Stimulated activated CD4-positive, alpha-beta T cell treated with anti-CD3 and anti-CD28 coated beads, Interleukin-12 subunit alpha, Interleukin-12 subunit beta, amount 100 ng/mL, for 24 hours (primary cell): ENCODE data around the gene SLC9C1.

ENCODE experiments used
- DNase-seq, 2 experiments: peaks; one replicate each; pipeline ENCODE4 v3.0.0-alpha.2; 2020; ENCODE audit warnings: low read depth in 2 of 2

Gene SLC9C1

DNA sequence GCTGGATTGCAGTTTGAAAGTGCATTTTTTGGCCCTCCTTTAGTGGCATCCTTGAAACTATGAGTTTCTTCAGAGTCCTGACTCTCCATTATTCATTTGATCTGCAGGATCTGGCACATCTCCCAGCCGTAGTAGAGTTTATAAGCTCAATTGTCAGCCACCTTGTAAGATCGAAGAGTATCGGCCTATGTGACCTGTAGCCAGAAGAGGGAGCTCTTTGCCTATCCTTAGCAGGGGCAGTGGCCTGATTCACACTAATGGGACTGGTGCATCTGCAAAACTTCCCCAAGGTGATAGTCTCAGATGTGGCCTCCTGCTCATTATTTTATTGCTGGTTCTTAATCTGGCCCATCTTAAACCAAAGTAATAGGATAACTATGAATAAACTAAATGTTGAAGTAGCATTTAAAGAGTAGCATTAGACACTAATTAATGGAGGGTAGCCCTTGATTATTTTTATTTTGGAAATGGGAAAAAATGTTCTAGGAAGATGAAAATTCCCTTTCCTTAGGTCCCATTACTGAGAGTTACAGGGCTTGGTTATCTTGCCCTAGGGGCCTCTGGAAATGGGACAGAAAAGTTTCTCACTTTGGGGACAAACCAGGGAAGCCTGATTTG lies 182.1 kb downstream of the SLC9C1 start:
- peak; percentile 24 to 28 for DNase-seq

DNA sequence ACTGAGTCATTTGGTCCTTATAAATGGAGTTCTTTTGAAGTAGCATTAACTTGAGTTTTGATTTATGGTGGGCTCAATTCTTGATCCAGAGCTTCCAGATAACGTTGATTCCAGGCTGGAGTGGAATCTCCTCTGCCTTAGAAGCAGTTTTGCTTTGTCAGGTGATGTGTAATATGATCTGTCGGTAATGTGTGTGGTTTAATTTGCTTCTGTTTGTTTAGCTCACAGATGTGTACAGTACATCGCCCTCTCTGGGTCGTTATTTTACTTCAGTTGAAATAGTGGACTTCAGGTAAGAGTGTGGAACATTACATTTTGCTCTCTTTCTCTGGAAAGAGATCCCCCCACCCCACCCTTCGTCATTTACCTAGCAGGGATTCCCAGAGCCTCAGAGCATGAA lies 184.7 kb downstream of the SLC9C1 start:
- DNase-seq, result no peak

DNA sequence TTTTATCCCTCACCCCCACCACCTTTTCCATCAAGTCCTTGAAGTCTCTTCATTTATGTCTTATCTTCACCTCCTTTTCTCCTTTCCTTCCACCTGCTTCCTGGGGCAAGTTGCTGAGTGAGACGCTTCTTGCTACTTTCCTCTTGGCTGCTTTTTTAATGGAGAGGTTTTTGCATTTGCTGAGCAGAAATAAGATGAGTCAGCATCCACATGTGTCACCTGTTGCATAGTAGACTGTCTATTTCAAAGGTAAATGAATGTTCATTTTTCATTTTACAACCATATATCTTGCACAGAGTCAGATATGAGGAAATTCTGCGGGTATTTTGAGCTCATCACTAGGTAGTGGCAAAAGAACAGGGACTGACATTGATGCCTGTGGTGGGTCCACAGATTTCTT lies 189.2 kb downstream of the SLC9C1 start:
- DNase-seq, result no peak

DNA sequence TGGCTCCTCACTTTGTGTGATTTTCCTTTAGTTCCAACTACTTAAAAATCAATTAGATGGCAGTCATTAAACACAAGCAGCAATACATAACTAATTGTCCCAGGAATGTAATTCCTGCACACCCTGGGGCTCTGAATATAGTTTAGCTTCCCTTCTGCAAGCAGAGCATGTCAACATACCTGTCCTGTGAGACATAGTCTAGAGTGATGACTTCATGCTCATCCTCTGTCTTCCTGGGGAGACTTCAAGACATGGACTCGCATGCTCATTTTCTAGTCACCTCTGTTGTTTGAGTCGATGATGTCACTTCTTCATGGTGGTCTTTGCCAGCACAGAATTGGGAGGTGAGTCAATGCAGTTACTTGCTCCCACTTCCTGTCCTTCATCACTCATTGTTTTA lies 192.1 kb downstream of the SLC9C1 start:
- DNase-seq, result no peak

DNA sequence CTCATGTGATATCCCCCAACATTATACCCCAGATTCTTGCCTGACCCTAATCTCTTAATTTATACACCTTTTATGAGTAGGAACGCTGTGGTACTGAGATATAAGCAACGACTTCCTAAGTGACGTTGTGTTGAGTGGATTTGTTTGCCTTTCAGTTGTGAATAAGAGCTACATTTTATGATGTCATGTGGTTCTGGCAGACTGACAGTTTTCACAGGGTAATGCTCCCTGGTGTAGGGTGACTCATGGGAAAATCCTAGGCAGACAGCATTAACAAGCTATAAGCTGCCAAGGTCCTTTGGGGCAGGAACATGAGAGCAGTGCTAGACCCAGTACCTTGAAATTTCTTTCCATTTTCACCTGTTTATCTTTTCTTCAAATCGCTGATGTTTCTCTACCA lies 196.6 kb downstream of the SLC9C1 start:
- DNase-seq, result no peak

DNA sequence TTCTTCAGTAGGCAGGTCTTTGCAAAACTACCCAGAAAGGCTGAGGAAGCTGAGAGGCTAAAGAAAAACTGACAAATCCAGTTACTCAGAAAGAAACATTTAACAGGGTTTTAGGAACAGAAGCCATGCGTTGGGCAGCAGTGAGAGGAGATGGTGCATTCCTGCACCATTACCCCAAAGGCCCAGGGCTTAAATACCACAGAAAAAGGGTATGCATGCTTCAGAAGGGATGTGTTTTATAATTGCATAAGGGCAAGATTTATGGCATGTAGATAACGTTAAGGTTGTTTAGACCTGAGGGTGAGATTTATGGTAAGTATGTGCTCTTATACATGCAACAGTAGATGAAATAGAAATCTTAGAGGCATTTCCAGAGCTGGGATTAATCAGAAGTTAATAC lies 197.8 kb downstream of the SLC9C1 start:
- no peak for DNase-seq

DNA sequence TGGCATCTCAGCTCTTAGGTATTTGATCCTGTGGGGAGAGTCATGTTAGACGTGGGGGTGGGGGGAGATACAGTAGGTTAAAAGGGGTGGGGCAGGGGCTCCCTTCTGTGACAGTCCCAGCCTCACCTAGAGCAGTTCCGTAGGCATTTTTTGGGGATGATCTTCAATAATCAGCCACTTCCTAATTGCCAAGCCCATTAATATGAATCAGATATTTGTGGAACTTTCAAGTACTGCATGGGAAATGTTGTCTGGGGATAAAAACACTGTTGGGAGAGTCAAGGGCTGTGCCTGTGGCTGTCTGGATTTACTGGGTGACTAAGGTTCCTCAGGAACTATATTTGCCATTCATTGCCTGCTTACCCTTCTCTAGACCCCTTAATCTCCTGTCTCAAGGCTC lies 198.3 kb downstream of the SLC9C1 start:
- DNase-seq, result no peak

DNA sequence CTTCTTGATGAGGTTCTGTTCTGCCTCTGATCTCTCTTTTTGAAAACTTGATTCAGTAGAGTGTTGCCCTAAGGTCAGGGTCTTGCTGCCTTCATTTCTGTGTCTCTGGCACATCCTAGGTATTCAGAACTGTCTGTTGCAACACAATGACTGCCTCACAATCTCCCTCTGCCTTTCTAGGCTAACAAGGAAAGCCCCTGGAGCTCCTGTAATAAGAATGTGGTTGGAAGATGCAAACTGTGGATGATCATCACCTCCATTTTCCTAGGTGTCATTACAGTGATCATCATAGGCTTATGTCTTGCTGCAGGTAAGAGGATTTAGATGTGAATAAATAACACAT lies 200.9 kb downstream of the SLC9C1 start:
- no peak for DNase-seq

DNA sequence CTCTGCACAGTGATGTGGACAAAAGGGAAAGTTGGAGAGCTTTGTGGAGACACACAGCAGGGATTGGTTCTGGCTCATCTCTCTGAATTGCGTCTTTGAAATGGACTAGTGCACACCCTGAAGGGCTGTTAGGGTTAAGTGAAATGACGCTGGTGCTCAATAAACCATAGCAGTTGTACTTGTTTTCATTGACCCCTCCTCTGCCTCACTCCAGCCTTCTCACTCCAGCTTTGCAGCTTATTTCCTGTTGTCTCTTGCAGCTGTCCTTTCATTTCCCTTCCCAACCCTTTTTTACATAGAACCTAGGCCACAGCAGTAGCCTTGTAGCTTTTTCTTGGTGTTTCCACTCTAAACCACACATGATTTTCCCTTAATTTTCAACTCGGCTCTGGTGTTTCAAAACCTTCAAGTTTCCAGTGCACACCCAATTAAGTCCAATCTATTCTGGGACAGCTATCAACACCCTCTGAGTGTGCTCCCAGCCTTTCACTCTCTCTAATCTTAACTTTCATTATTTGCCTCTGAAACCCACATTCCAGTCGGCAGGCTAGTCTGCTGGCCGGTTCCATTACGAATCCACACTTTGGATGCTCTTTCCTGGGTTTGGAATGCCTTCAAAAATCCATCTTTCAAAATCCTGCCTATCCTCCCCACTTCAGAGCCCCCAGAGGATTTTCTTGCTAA lies 201.4 kb downstream of the SLC9C1 start:
- no peak for DNase-seq

DNA sequence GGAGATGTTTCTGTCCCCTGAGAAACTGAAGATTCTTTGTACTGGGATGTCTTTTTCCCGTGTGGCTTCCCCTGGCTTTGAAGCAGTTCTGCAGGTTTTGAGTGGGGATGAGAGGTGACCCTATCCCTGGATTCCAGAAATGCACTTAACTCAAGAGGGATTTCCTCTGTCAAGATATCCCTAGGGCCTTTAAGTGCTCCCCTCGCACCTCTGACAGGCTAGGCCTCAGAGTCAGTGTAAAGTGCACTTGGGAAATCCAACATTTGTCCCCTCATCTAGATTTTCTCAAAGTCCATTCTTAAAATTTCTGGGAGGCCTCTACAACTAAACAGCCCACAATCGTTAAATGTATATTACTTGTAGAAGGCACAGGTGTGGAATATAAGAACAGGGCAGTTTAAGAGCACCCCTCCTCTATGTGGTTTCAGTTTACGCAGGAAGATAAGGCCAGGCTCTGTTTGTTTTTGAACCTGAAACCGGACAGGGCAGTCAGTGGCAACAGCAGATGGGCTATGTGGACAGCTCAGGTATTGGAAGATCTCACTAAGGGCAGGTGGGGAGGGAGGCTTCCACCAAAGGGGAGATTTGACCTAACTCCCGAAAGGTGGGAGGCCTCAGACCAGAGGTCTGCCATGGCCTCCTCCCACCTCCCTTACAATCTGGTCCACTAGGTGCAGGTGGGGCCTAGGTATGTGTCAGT lies 203.0 kb downstream of the SLC9C1 start:
- DNase-seq, result no peak
